ENCODE results near the gene ELL2. TPM values are rescaled to one million over a fixed set of nuclear protein-coding genes. Genes with fewer than 3 reads are reported as not detected.

Gene ELL2
- polyA plus RNA-seq, 1 of the 3 experiments (the other 2 are of a cell fraction): 18.4 TPM

GRCh38 chr5:95921501-95921900, 40.1 kb downstream of the ELL2 start:
- H3K9ac ChIP-seq: no peak overlapping the region
- TF ChIP-seq JUND (IDR thresholded peaks at IDR 0.05) (no peak), MXI1 (IDR thresholded peaks at IDR 0.05; ENCODE audit: low read depth, low read length) (no peak), YY1 (IDR thresholded peaks at IDR 0.05; ENCODE audit: low read depth) (no peak)
- no peak for DNase-seq
- peaks cover 17% of the 10 kb centered on the region for H3F3A ChIP-seq (replicated peaks; ENCODE audit: insufficient read depth)
- H3K9me3 ChIP-seq: no peaks in the 10 kb centered on the region
- no peaks in the 10 kb centered on the region for H3K9me2 ChIP-seq
- no peak overlapping the region for H2AFZ ChIP-seq (ENCODE audit: low read depth)
- ChIA-PET POLR2A (no interaction called here), CTCF (no interaction called here)
- no peak overlapping the region for H3K4me2 ChIP-seq
- peaks cover 0 to 4% of the 10 kb centered on the region in 2 experiments; a peak in 1 of 4 replicates for H3K4me1 ChIP-seq (ENCODE audit: control insufficient read depth in 1 of 2, insufficient read depth in 2 of 2, low read depth in 1 of 2, low read length in 1 of 2)
- H3K4me3 ChIP-seq (ENCODE audit: low read depth in 2 of 2, low read length in 1 of 2): no peak overlapping the region
- H3K27ac ChIP-seq (ENCODE audit: low read depth in 2 of 2, low read length in 1 of 2): no peak overlapping the region
- H3K27me3 ChIP-seq (ENCODE audit: insufficient read depth): no peaks in the 10 kb centered on the region
- peaks cover 12 to 44% of the 10 kb centered on the region in 2 experiments for H3K36me3 ChIP-seq (replicated peaks in 1 of 2; ENCODE audit: control insufficient read depth in 1 of 2, insufficient read depth in 2 of 2, low read length in 1 of 2)
- WGBS (ENCODE audit: low lambda C conversion rate): 95% methylated on average over 3 of the region's 3 CpGs
- peaks cover 100% of the 10 kb centered on the region for H3K79me2 ChIP-seq (ENCODE audit: insufficient read depth)
- H4K20me1 ChIP-seq (ENCODE audit: insufficient read depth): peaks cover 59% of the 10 kb centered on the region

GRCh38 chr5:95920822-95921221, 40.8 kb downstream of the ELL2 start:
- TF ChIP-seq USF1 (IDR thresholded peaks at IDR 0.05; ENCODE audit: borderline replicate concordance, low read depth) (no peak), RCOR1 (IDR thresholded peaks at IDR 0.05; ENCODE audit: low read length) (no peak), SIN3A (IDR thresholded peaks at IDR 0.05; ENCODE audit: borderline replicate concordance, low read depth, low read length) (no peak), FOXM1 (IDR thresholded peaks at IDR 0.05; ENCODE audit: low read depth) (no peak), PBX3 (IDR thresholded peaks at IDR 0.05) (no peak), FOSL2 (IDR thresholded peaks at IDR 0.05; ENCODE audit: borderline replicate concordance, low read depth) (no peak), TAF1 (IDR thresholded peaks at IDR 0.05; ENCODE audit: borderline replicate concordance, low read depth, low read length) (no peak), CTCF (IDR thresholded peaks at IDR 0.05) (no peak), MXI1 (IDR thresholded peaks at IDR 0.05; ENCODE audit: low read depth, low read length) (no peak), USF2 (IDR thresholded peaks at IDR 0.05; ENCODE audit: borderline replicate concordance, low read depth, low read length) (no peak), CHD2 (IDR thresholded peaks at IDR 0.05; ENCODE audit: low read length, partially characterized antibody) (no peak), RXRA (IDR thresholded peaks at IDR 0.05; ENCODE audit: borderline replicate concordance, low read depth) (no peak), MEF2A (IDR thresholded peaks at IDR 0.05; ENCODE audit: borderline replicate concordance, low read depth) (no peak)
- no peak overlapping the region for H2AFZ ChIP-seq (ENCODE audit: low read depth)
- H3K4me1 ChIP-seq (ENCODE audit: control insufficient read depth in 1 of 2, insufficient read depth in 2 of 2, low read depth in 1 of 2, low read length in 1 of 2): peaks cover 0 to 4% of the 10 kb centered on the region in 2 experiments; a peak in 1 of 4 replicates
- H3K4me3 ChIP-seq (ENCODE audit: low read depth in 2 of 2, low read length in 1 of 2): no peak overlapping the region
- no peaks in the 10 kb centered on the region for H3K27me3 ChIP-seq (ENCODE audit: insufficient read depth)
- H3K4me2 ChIP-seq: no peak overlapping the region
- H4K20me1 ChIP-seq (ENCODE audit: insufficient read depth): peaks cover 54% of the 10 kb centered on the region
- no peak overlapping the region for H3K27ac ChIP-seq (ENCODE audit: low read depth in 2 of 2, low read length in 1 of 2)
- no peaks in the 10 kb centered on the region for H3K9me2 ChIP-seq
- peaks cover 12 to 44% of the 10 kb centered on the region in 2 experiments for H3K36me3 ChIP-seq (replicated peaks in 1 of 2; ENCODE audit: control insufficient read depth in 1 of 2, insufficient read depth in 2 of 2, low read length in 1 of 2)
- DNase-seq: no peak
- ChIA-PET POLR2A (no interaction called here), CTCF (no interaction called here)
- peaks cover 15% of the 10 kb centered on the region for H3F3A ChIP-seq (replicated peaks; ENCODE audit: insufficient read depth)
- H3K9me3 ChIP-seq: no peaks in the 10 kb centered on the region
- H3K79me2 ChIP-seq (ENCODE audit: insufficient read depth): peaks cover 100% of the 10 kb centered on the region
- 79% methylated on average over 1 of the region's 1 CpG for WGBS (ENCODE audit: low lambda C conversion rate)
- no peak overlapping the region for H3K9ac ChIP-seq

Data from SK-N-SH (cell line).